Measurements from ENCODE around the gene TRIM16. TPM values are rescaled to one million over a fixed set of nuclear protein-coding genes. Genes with fewer than 3 reads are reported as not detected.

Gene TRIM16
- total and polyA plus RNA-seq, 2 of the 13 experiments (the other 11 are each of a cell fraction or from before 2014, with no cell fraction given), result 12.3 to 23.4 TPM

- TF ChIP-seq ZNF574 (CRISPR knock-in tag; IDR thresholded peaks at IDR 0.05) (peak; percentile 67), GATAD1 (CRISPR knock-in tag; IDR thresholded peaks at IDR 0.05) (peak; percentile 40; the same call in 1 of the 2 replicates), SIN3A (IDR thresholded peaks at IDR 0.05; ENCODE audit: borderline replicate concordance, low read depth, low read length) (0 out of 2 replicates have a peak, but pooled peaks have one; percentile 34), GABPA (IDR thresholded peaks at IDR 0.05; ENCODE audit: low read depth, low read length) (peak; percentile 77), GABPA (CRISPR knock-in tag; IDR thresholded peaks at IDR 0.05; ENCODE audit: low read depth) (peak; percentile 94), ARID4A (CRISPR knock-in tag; IDR thresholded peaks at IDR 0.05; ENCODE audit: borderline replicate concordance) (peak; percentile 57; the same call in 1 of the 2 replicates), TAF1 (CRISPR knock-in tag; IDR thresholded peaks at IDR 0.05) (peak; percentile 42; the same call in 1 of the 2 replicates), HCFC1 (IDR thresholded peaks at IDR 0.05; ENCODE audit: low read depth, low read length) (peak; percentile 80), ZFX (CRISPR knock-in tag; IDR thresholded peaks at IDR 0.05; ENCODE audit: low read depth) (peak; percentile 30; the same call in 1 of the 2 replicates), ETV5 (CRISPR knock-in tag; IDR thresholded peaks at IDR 0.05; ENCODE audit: borderline replicate concordance) (peak; percentile 42; the same call in 1 of the 2 replicates), ZFY (CRISPR knock-in tag; IDR thresholded peaks at IDR 0.05) (peak; percentile 51; the same call in 1 of the 2 replicates), GABPB1 (CRISPR knock-in tag; IDR thresholded peaks at IDR 0.05) (peak; percentile 96), SALL1 (CRISPR knock-in tag; IDR thresholded peaks at IDR 0.05) (peak; percentile 18; the same call in 1 of the 2 replicates), POLR2AphosphoS5 (IDR thresholded peaks at IDR 0.05; ENCODE audit: low read depth, low read length) (peak; percentile 80)
Observed at GRCh38 chr17:15683824-15684478, at the start of gene TRIM16 (continued).
